Stimulated activated CD4-positive, alpha-beta T cell treated with anti-CD3 and anti-CD28 coated beads, Interleukin-2, amount 100 ng/mL, for 4 hours (primary cell): Measurements from ENCODE around the gene CAP2.
"Not testable (repeated sequence)": the region's sequence is repeated elsewhere in the genome, so short reads cannot be mapped to it uniquely, and the experiment has no call there.

Experiments used
- DNase-seq: peaks from one replicate; pipeline ENCODE4 v3.0.0-alpha.2; 2020; ENCODE audit warnings: low read depth

The CAP2 gene

GRCh38 chr6:17396256-17396655 lies 2.9 kb downstream of the CAP2 start:
- DNase-seq, result no peak

GRCh38 chr6:17397764-17398194 lies 4.4 kb downstream of the CAP2 start:
- DNase-seq, result no peak

GRCh38 chr6:17405181-17405943 lies 12.0 kb downstream of the CAP2 start:
- not testable (repeated sequence) for DNase-seq

GRCh38 chr6:17405944-17406245 lies 12.5 kb downstream of the CAP2 start:
- no peak for DNase-seq

GRCh38 chr6:17408081-17408480 lies 14.7 kb downstream of the CAP2 start:
- no peak for DNase-seq

DNA sequence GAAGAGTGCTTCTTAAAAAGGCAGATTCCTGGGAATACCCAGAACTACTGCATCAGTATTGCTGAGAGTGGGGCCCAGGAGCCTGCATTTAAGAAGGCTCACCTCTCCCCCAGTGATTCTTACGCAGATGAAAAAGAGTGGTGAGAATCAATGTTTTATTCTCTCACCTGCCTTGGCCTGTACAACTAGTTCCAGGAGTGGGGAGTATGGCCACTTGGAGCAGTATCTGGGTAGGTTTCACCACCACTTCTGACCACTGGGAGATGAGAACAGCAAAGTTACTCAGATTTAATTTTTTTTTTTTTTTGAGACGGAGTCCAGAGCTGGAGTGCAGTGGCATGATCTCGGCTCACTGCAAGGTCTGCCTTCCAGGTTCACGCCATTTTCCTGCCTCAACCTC lies 16.9 kb downstream of the CAP2 start:
- DNase-seq, result no peak

DNA sequence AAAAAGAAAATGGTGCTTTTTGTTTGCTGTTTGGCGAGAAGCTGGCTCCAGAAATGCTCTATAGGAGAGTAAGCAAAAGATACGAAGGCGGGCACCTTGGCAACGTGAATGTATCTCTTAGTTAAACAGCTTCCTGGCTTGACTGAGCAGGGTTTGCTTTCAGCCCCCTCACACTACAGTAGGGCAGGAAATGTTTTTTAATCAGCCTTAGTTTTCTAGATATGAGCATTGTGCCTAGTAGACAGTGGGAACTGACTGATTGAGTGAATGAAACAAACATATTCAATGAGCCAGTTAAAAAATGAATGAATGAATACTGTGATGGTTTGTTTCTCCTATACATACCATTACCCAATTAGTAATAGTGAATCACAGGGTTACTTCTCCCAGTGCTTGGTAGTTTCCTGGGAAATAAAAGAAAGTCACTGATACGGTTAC lies 19.9 kb downstream of the CAP2 start:
- DNase-seq, result no peak

- DNase-seq, result not testable (repeated sequence)
Measured at GRCh38 chr6:17414395-17414794, 21.0 kb downstream of the CAP2 start.

DNA sequence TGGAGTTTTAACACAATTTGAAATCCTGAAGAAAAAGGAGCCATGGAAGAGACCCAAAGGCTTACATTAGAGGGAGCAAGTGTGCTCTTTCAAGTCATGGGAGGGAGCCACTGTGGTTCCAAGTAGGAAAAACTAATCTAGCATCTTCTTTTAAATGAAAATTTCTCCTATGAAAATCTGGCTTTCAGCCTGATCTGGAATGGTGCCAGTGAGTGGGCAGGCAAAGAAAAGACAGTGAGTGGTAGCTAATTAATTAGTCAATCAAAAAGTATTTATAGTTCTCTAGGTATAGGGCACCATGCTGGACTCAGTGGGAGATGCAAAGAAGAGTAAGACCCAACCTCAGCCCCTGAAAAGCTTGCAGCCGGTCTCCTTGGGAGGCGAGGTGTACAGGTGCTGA lies 21.9 kb downstream of the CAP2 start:
- DNase-seq, result no peak

DNA sequence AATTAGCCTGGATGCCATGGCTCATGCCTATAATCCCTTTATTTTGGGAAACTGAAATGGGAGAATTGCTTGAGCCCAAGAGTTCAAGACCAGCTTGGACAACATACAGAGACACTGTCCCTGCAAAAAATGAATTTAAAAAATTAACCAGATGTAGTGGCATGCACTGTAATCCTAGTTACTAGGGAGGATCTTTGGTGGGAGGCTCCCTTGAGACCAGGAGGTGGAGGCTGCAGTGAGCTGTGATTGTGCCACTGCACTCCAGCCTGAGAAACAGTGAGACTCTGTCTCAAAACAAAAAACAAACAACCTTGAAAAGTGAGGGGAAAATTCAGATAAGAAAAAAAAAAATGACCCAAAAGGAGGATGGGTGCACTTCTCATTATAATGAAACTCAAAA lies 23.4 kb downstream of the CAP2 start:
- no peak for DNase-seq

DNA sequence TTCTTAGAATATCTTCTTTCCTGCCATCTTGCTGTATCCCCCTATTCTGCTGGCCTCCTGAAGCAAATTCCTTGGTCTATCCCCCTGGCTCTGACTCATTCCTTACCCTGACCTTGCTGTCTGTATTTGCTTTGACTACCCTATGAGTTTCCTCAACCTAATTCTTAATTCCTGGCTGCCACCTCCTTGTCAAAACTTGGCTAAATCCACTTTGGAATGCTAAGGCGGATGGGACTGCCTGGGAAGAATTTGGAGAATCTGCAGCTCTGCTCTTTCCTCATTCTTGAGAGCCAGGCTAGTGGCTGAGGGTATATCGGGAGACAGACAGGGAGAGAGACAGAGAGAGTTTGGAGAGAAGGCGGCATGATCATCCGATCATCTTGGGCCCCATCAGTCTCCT lies 24.4 kb downstream of the CAP2 start:
- DNase-seq, result no peak

GRCh38 chr6:17418281-17419188 lies 25.1 kb downstream of the CAP2 start:
- no peak for DNase-seq

DNA sequence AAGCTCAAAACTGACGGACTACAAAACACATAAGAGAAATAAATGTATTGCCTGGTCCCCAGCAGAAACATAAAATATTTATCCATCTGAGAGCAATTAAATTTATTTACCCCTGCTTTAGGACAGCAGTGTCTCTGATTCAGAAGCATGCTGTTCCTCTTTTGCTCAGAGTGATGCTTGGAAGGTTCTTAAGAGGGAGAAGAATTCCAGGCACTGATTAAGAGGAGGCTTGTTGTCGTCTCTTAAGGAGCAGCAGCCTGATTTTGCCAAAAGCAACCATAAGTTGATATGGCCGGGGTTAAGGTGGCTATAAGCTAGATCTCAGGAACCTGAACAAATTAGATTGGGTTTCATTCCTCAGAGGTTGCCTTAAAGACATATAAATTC lies 25.8 kb downstream of the CAP2 start:
- no peak for DNase-seq

GRCh38 chr6:17420368-17420767 lies 27.0 kb downstream of the CAP2 start:
- no peak for DNase-seq

DNA sequence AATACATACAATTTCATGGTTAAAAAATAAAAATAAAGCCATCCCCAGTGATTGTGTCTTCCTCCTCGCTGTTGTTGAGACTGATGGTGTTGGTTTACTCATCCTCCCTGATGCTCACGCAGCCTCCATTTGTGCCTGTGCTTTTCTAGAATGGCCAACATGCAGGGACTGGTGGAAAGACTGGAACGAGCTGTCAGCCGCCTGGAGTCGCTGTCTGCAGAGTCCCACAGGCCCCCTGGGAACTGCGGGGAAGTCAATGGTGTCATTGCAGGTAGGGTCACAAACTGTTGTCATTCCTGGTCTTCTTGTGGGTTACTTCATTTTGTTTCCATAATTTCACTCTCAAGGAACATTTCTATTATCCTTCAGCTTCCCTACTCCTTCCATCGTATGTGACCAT lies 28.0 kb downstream of the CAP2 start:
- DNase-seq, result no peak

DNA sequence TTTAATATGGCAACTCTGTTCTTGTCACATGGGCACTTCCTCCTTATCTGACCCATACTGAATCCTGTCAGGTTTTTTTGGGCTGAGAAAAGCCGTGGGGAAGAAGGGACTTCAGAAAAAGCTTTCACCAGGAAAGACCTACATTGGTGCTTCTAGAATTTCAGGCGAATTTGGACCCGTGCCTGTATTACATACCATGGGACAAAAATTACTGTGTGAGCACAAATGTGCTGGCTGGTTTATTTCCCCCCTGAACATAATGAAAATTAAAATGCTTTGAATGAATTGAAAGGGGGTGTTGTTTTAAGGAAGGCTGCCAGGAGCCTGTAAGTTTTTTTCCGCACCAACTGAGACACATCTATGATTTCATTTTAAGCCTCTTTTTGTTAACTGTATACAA lies 29.6 kb downstream of the CAP2 start:
- no peak for DNase-seq

DNA sequence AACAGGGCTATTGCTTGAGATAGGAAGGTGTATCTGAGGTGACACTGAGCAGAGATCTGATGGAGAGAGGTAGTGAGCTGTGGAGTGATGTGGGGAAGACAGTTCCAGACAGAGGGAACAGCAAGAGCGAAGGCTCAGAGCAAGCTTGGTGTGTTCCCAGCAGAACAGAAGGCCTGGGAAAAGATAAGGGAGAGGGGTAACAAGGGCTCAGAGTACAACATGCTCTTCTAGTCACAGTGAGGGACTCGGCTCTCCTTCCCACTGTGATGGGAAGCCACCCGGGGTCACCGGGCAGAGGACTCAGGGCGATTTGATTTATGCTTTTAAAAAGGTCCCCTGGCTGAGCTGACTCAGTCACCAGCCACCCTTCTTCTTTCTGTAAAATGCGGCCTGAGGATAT lies 33.7 kb downstream of the CAP2 start:
- DNase-seq, result no peak

- DNase-seq, result no peak
Measured at GRCh38 chr6:17427617-17428016, 34.2 kb downstream of the CAP2 start.

- DNase-seq, result not testable (repeated sequence)
Measured at GRCh38 chr6:17428595-17429120, 35.3 kb downstream of the CAP2 start.

DNA sequence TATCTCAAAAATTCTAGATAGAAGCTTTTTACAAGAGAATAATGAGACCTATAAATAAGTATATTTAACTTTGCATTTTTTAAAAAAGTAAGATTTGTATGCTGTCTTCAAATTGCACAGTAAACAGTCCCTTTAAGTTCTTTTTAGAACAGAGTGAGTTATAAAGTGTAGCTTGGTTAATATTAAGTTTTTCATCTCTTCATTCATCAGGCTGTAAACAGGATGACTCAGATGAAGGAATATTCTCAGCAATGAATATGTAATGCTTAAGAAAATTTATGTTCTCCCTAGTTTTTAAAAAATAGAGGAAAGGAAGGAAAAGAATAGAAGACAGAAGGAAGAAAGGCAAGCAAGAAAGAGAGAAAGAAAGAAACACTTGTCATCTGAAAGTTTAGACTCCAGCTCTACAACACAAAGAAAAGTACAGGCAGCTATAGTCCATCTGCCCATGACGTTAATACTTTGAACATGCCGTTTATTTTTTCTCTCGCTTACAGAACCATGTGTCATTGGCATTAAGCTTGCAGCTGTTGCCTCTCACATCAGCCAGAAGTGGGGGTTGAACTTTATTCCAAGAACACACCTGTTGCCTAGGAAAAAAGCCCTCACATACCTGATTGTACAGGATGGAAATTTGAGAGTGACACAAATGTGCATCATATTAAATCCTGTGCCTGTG lies 36.1 kb downstream of the CAP2 start:
- no peak for DNase-seq

DNA sequence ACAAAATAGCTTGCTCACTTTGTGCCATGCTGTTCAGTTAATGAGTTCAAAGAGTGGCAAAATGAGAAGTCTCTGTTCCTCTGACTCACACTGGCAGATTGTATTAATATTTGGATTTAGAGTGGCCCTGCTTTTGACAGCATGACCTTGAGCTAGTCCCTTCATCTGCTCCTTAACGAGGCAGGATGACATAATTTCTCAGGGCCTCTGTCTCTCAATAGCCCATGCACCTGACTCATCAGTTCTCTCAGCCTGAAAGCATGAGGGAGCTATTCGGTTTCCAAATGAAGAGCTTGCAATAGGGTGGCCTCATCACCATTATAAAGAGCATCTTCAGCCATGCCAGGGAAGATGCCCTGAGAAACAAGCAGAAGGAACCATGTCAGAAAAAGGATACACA lies 38.2 kb downstream of the CAP2 start:
- DNase-seq, result no peak

DNA sequence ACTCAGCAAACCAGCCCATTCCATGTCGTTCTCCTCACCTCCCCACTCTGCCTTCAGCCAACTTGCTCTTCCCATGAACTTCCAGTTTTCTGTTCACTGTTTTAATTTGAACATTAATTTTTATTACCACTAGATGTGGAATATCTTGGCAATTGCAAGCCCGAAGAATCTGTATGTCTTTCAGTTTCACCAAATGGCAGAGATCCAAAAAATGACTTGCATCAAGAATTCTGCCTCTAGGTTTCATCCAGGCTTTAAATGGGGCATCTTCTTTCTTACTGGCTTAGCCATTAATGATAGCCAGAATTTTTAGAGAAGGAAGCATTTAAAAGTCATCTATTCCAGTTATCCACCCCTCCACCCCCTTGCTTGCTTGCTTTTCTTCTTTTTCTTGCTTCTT lies 39.0 kb downstream of the CAP2 start:
- DNase-seq, result no peak
